ENCODE measurements around the gene CHD6.

CHD6 gene, protein sequence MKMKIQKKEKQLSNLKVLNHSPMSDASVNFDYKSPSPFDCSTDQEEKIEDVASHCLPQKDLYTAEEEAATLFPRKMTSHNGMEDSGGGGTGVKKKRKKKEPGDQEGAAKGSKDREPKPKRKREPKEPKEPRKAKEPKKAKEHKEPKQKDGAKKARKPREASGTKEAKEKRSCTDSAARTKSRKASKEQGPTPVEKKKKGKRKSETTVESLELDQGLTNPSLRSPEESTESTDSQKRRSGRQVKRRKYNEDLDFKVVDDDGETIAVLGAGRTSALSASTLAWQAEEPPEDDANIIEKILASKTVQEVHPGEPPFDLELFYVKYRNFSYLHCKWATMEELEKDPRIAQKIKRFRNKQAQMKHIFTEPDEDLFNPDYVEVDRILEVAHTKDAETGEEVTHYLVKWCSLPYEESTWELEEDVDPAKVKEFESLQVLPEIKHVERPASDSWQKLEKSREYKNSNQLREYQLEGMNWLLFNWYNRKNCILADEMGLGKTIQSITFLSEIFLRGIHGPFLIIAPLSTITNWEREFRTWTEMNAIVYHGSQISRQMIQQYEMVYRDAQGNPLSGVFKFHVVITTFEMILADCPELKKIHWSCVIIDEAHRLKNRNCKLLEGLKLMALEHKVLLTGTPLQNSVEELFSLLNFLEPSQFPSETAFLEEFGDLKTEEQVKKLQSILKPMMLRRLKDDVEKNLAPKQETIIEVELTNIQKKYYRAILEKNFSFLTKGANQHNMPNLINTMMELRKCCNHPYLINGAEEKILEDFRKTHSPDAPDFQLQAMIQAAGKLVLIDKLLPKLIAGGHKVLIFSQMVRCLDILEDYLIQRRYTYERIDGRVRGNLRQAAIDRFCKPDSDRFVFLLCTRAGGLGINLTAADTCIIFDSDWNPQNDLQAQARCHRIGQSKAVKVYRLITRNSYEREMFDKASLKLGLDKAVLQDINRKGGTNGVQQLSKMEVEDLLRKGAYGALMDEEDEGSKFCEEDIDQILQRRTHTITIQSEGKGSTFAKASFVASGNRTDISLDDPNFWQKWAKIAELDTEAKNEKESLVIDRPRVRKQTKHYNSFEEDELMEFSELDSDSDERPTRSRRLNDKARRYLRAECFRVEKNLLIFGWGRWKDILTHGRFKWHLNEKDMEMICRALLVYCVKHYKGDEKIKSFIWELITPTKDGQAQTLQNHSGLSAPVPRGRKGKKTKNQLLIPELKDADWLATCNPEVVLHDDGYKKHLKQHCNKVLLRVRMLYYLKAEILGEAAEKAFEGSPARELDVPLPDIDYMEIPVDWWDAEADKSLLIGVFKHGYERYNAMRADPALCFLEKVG (N-terminal part only)

DNA sequence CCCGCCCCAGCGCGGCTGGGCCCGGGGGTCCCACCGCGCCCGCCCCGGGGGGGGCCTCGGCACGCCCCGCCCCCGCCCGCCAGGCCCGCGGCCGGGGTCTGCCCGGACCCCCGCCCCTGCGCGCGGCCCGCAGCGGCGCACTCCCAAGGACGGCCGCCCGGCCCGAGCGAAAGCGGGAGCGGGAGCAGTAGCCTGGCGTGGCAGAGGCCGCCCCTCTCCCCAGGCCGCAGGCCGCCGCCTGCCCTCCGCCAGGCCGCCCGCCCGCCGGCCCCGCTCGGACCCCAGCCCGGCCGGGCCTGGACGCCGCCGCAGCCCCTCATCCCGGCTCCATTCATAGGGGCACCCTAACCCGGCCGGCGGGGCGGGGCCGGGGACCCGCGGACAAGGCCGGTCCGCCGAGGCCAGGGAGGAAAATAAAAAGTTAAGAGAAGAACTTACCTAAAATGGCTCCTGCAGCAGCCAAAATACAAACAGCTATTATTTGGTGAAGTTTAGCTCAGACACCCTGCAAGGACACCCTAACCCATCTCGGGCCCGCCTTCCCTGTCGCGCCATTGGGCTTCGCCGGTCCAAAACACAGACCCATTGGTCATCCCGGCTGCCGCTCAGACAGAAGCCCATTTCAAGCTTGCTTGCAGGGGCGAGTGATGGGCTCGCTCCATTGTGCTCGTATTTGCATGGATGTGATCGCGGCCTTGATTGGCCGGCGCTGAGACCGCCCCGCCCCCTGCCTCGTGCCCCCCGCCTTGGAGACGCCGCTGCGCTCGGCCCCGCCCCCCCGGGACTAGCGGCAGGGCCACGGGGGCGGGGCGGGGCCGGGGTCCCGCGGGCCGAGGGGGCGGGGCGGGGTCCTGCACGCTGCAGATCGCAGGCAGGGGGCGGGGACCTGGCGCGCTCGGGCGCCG is at the start of gene CHD6:
Gene CHD6, minus strand, starts transcription at position 476 of the 905 bp plus-strand sequence. CDS start 67,040 bp downstream, outside the sequence.
- peak; percentile 99 for DNase-seq

DNA sequence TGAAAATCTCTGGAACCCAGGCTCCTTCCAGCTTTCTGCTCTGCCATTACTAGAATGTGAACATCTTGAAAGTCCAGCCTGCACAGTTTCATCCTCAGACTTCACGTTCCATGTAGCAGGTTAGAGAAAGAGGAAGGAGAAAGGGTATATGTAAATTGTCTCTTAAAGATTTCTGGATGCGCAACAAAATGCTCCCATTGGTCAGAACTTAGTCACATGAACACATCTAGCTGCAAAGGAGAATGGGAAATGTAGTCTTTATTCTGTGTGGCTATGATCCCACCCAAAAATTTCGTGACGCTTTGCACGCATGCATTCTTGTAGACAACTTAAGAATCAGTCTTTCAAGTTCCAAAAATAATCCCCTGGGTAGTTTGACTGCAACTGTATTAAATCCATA is 46.4 kb upstream of the CHD6 start:
- DNase-seq, result no peak

DNA sequence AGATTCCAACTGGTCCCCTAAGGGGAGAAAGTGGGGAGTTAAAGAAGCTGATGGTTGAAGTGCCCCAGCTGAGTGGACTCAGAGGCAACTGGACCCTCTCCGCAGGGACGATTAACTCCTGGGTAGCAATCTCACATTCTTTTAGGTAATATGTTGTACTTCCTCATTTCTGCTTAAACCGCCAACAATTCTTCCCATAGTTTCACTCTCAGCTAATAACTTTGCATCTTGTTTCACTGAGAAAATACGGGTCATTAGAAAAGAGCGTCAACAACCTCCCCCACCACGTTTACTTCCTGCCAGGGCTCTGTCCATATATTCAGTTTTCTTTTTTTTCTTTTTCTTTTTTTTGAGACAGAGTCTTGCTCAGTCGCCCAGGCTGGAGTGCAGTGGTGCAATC is 39.5 kb upstream of the CHD6 start:
- DNase-seq, result no peak

DNA sequence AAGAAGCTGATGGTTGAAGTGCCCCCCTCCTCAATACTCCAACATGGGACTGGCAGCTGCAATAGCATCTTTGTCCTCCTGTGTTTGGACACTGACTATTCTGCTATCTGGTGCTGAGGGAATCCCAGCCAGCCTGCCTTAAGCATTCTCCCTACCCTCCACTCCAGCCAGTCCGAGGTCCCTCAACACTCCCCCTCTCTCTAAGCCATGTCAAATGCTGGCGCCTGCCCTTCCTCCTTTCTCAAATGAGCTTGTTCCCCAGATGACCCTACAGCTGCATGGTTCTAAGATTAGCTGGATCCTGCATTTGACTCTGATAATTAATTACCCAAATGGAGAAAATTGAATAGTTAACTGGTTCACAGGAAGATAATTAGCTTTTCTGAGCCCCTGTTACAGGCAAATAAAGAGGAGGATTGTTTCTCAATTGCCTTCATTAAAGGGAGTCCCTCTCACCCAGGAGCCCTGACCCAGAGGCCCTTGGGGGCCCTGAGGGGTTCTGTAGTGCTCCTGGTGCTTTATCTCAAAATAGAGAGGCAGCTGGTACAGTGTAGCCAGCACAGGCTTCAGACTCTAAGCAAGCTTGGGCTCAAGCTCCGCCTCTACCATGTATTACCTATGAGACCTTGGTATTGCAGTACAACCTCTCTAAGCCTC is 37.9 kb upstream of the CHD6 start:
- no peak for DNase-seq

DNA sequence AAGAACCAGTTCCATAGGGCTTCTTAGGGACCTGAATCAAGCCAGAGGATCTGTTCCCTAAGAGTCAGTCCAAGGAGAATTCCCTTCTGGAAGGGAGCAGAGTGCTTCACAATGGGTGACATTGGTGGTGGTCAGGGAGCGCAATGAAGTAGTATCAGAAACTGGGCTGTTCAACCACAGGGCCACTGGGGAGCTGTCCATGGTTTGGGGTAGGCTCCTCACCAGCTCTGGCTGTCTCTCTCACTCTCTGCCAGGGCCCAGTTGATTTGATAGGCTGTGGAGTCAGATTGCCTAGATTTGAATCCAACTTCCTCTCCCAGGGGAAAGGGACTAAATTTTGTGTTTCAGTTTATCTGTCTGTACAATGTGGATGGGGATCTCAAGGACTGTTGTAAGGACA is 36.7 kb upstream of the CHD6 start:
- DNase-seq, result no peak

DNA sequence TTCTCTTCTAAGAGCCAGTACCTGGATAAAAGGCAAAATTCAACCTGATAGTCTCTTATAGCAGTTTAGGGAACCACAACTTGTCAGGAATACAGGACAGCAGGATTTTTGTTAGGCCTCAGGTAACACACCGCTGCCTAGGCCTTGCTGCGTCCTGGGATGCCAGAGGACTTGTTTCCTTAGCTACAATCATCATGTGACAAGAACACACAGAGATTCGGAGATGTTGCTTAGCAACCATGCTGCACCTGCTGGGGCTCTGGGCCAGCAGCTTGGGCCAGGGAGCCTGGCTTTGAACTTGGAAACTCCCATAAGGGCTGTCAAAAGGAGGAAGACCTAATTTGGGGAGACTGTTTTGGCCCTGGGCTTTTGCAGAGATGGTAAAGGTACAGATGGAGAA is 36.1 kb upstream of the CHD6 start:
- DNase-seq, result peak; percentile 90

DNA sequence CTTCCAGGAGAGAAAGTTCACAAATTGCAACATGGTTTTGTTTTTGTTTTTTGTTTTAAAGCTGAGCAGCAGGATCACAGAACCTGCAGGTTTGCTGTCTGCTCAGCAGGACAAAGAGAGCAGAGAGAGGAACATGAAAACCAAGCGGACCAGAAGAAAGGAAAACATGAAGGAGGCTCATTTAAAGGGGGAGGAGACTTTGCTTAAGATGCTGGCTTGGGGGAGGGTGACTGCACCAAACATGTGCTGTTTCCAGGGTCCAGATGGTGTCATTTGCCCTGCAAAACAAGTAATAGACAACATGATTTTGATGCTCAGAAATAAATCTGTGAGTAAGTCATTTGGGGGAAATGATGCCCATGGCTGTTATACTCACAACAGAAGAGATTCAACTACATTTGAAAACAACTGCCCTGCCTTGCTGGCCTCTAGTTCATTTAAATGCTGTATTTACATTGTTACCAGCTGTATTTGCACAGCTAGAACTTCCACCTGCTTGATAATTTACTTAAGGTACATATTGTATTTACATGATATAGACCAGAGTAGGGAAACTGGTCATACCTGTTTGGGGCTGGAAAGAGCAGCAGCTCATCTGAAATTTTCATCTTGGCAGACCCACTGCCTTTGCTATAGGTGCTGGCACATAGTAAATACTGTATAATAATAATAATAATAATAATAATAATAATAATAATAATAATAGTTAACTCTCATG is 32.2 kb upstream of the CHD6 start:
- DNase-seq, result peak; percentile 100

DNA sequence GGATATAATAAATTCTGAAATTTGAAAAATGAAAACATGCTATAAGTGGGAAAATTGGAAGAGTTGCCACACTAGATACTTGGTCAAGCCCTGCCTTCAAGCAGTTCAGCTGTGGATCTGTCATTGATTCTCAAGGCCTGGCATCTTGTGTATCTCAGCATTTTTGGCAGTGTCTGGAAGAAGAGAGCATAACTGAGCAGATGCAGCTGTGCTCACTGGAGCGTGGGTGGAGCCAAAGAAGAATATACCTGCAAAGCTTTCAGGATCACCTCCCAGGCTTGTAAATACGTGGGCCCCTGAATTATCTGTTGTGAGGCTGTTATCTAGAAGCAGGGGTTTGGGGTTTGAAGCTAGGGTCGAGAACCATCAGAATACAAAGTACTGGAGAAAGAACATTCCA is 31.3 kb upstream of the CHD6 start:
- peak; percentile 84 for DNase-seq

DNA sequence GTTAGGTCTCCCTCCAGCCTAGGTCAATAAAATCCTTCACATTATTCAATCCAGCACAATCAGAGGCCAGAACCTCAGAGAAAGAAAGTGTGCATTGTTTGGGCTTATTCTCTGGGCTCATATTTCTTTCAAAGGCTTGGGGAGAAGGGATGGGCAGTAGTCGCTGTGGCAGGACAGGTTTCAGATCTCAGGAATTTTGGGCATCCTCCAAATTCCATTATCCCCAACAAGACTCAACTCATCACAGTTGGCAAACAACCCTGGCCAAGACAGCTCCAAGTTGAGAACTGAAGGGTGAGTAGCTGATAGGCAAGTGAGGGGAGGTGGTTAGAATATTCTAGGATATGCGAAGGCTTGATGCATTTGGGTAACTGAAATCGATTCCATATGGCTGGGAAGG is 27.2 kb upstream of the CHD6 start:
- no peak for DNase-seq

DNA sequence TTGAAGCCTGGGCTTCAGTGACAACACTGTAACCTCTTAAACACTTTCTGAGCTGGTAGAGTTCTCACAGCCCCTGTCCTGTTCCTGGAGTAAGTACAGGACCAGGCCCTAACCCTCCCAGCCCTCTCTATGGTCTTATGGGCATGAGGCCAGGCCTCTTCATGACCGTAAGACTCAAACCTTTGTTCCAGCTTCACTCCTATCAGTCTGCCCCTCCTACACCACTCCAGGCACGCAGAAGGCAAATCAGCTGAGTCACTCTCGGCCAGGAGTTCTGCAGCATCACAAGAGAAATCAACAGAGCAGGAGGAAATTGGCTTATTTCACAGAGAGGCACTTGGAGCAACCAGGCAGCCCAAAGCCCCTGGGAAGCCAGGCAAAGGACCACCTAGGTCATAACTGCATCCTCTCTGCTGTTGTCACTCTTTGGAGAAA is 25.3 kb upstream of the CHD6 start:
- peak; percentile 76 for DNase-seq

DNA sequence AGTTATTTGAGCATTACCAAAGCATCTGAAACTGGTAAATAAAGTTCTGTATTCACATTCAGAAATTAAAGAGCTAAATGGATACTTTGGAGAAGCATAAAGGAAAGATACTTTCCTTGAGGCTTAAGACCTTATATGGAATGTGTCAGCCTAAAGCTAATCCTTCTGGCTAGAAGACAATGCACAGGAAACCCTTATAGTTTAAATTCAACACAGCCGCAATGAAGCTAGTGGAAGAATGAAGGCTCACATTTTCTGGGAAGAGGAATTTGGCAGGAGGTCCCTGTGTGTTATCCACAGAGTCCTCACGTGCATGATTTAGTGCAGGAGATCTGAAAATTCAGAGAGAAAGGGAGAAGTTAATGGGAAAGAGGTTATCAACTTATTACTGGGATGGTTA is 21.5 kb upstream of the CHD6 start:
- DNase-seq, result no peak

DNA sequence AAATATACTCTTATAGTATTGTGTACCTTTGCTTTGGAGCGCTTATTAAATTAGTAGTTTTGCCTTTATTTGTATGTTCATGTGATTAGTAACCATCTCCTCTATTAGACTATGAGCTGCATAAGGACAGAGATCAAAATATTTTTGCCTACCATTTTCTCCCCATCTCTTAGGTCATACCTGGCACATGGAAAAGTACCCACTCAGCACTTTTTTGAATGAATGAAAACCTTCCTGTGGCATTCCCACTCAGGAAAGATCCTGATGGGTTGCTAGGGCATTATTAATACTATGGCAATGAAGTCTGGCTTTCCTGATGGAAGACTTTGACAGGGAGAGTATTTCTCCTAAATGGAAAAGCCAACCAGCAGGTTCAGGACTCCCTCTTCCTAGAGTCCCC is 20.3 kb upstream of the CHD6 start:
- no peak for DNase-seq

DNA sequence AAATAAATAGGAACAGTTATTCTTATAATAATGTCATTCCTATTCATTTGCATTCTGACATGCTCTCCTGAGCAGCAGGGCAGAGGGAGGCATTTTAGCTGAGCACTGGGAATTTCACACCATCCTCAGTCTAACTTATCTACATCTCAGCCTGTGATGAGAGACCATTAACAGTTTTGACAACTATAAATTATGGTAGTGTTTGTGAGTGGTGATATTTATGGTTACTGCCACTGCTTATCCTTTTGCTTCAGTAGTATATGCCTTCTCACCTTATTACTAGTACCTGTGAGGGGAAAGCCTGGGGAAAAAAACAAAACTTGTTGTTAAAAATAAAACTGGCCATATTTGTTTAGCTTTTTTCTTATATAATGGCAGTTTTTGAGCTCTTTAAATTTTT is 17.0 kb upstream of the CHD6 start:
- DNase-seq, result peak; percentile 95

DNA sequence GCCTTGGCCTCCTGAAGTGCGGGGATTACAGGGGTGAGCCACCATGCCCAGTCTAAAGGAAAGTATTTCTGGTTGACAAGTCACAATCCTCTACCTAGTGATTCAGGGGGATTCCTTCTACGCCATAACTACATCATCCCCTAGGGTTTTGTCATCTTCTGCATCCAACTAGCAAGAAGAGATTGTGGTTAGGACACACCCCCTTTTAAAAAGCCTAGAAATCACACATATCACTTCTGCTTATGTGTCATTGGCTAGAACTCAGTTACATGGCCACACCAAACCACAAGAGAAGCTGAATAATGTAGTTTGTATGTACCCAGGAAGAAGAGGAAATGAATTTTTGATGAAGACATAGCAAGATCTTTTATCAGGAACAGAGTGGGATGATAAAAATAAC is 14.7 kb upstream of the CHD6 start:
- no peak for DNase-seq

DNA sequence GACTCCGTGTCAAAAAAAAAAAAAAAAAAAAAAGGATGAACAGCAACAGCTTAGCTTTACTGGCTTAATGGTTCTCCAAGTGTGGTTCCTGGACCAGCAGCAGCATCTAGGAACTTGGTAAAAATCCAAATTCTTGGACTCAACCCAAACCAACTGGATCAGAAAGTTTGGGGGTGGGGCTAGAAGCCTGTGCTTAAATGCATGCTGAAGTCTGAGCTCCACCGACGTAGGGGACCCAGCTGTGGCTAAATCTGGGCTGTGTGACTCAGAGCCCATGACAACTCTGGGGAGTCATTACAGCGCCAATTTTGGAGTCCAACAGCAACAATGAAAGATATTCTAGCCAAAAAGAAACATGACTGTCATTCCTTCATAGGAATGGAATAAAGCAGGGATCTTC is 13.6 kb upstream of the CHD6 start:
- no peak for DNase-seq

DNA sequence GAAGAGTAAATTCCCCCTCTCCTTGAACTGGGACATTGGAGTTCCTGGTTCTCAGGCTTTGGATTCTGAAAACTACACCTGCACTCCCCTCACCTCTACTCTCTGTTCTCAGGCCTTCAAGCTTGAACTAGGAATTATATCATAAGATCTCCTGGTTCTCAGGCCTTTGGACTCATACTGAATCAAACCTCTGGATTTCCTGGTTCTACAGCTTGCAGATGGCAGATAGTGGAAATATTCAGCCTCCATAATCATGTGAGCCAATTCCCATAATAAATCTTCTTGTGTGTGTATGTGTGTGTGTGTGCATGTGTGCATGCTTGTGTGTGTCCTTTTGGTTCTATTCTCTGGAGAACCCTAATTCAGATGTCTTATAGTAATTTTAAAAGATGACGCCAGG is 12.7 kb upstream of the CHD6 start:
- no peak for DNase-seq

DNA sequence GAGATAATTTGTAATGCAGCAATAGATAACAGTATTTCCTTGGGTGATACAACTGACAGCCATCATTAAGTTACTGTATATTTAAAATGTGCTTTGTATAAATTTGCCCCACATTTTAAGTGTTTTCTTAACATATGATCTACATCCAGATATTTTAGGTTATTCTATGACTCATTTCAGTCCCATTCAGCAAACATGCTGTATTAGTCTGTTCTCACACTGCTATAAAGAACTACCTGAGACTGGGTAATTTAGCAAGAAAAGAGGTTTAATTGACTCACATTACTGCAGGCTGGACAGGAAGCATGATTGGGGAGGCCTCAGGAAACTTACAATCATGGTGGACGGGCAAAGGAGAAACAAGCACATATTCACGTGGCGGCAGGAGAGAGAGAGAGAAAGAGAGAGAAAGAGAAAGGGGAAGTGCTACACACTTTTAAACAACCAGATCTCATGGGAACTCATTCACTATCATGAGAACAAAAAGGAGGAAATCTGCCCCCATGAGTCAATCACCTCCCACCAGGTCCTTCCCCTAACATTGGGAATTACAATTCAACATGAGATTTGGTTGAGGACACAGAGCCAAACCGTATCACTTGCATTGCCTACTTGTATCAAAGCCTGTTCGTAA is 9.6 kb upstream of the CHD6 start:
- DNase-seq, result no peak

DNA sequence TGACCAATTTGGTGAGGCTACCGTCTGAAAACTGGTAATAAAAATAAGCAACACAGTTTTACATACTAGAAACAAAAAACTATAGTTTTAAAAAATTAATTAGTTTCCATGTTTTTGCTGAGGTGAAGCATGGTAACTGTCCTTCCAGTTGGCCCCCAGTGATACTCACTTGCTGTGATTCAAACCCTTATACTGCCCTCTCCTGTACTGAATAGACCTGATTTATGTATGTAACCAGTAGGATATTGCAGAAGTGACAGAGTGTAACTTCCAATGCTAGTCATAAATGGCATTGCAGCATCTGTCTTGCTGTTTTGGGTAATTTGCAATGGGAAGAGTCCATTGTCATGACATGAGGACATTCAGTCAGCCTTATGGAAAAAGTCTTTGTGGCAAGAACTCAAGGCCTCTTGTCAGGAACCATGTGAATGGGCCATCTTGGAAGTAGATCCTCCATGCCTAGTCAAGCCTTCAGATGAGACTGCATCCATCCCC is 8.9 kb upstream of the CHD6 start:
- no peak for DNase-seq

DNA sequence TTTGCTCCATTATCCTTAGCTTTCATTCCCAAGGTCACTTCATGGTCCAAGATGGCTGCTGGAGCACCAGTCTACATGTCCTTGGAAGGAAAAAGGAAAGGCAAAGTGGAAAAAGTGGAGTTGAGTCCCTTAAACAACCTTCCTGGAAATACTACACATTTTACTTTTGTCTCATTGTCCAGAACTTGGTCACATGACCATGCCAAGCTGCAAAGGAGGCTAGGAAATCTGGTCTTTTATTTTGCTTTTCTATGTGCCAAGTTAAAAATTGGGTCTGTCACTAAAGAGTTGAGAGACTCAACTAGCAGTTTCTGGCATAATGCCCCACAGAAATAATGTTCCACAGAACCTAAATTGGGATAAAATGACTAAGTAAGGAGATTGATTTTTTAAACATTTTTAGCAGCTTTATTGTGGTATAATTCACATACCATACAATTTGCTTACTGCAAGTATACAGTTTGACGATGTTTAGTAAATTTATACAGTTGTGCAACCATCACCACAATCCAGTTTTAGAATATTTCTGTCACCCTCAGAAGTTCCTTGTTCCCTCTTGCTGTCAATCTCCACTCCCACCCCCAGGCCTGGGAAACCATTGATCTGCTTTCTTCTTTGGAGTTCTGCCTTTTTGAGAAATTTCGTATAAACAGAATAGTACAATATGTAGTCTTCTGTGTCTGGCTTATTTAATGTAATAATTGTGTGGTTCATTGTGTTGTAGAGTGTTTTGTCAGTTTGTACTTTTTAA is 5.6 kb upstream of the CHD6 start:
- DNase-seq, result no peak
